COLO829 (cell line): ENCODE data around the gene PTPRH.
A peak's percentile ranks its signal among the peaks of the same experiment; 100 is the strongest.
"Not testable (repeated sequence)": the region's sequence is repeated elsewhere in the genome, so short reads cannot be mapped to it uniquely, and the experiment has no call there.

ENCODE experiments used
- DNase-seq: peaks from one replicate; pipeline ENCODE4 v3.0.0; 2012; ENCODE audit warnings: low spot score

PTPRH gene

GRCh38 chr19:55186080-55186479 is 23.2 kb downstream of the PTPRH start:
- no peak for DNase-seq

- no peak for DNase-seq
Measured at GRCh38 chr19:55181740-55182139, 27.6 kb downstream of the PTPRH start.

GRCh38 chr19:55179606-55180484 is 29.5 kb downstream of the PTPRH start, which contains the start of gene SYT5:
TSS of gene SYT5 (minus strand) at chr19:55180289. CDS start at chr19:55179041, 1,248 bp downstream.
- DNase-seq: no peak

- peak; percentile 85 for DNase-seq
Measured at GRCh38 chr19:55178781-55179599, 30.3 kb downstream of the PTPRH start.

- no peak for DNase-seq
Measured at GRCh38 chr19:55176076-55176475, 33.2 kb downstream of the PTPRH start.

- DNase-seq: no peak
Measured at GRCh38 chr19:55175117-55175867, 34.0 kb downstream of the PTPRH start.

GRCh38 chr19:55174425-55175116 is 34.7 kb downstream of the PTPRH start:
- DNase-seq: no peak

- DNase-seq: peak; percentile 94
Measured at GRCh38 chr19:55173714-55174409, 35.4 kb downstream of the PTPRH start.

GRCh38 chr19:55173186-55173713 is 36.1 kb downstream of the PTPRH start:
- DNase-seq: no peak

- DNase-seq: no peak
Measured at GRCh38 chr19:55172741-55173140, 36.6 kb downstream of the PTPRH start.

GRCh38 chr19:55172318-55172717 is 37.0 kb downstream of the PTPRH start:
- DNase-seq: not testable (repeated sequence)

- no peak for DNase-seq
Measured at GRCh38 chr19:55171440-55171839, 37.9 kb downstream of the PTPRH start.

GRCh38 chr19:55169136-55169535 is 40.2 kb downstream of the PTPRH start:
- DNase-seq: no peak

- DNase-seq: peak; percentile 100
Measured at GRCh38 chr19:55166530-55167268, 42.6 kb downstream of the PTPRH start, which contains the start of gene DNAAF3. TSS of gene DNAAF3 (minus strand) at chr19:55166613. CDS start at chr19:55166413, 200 bp downstream.

- peak; percentile 79 for DNase-seq
Measured at GRCh38 chr19:55165952-55166529, 43.3 kb downstream of the PTPRH start.

GRCh38 chr19:55161571-55162322 is 47.6 kb downstream of the PTPRH start:
- DNase-seq: no peak

GRCh38 chr19:55160986-55161365 is 48.3 kb downstream of the PTPRH start:
- no peak for DNase-seq

- peak; percentile 99 for DNase-seq
Measured at GRCh38 chr19:55160128-55160985, 48.9 kb downstream of the PTPRH start.
